PFSK-1 (cell line): Measurements from ENCODE around the gene SGPL1.
A peak's percentile ranks its signal among the peaks of the same experiment; 100 is the strongest.

Source experiments
- FOXP2 ChIP-seq: optimal IDR thresholded peaks from 2 replicates; pipeline ENCODE3; 2011; ENCODE audit warnings: borderline replicate concordance, control low read depth, inconsistent platforms; ENCODE audit not compliant: insufficient read depth; ENCODE audit errors: extremely low read length, extremely low read depth
- POLR2AphosphoS5 ChIP-seq: IDR thresholded peaks from 2 replicates; pipeline ENCODE4 v1.6.1; 2012; ENCODE audit warnings: low read depth, mild to moderate bottlenecking, control low read depth, low read length, moderate library complexity
- REST ChIP-seq, 2 experiments: IDR thresholded peaks; 2 replicates each; pipeline versions ENCODE4 v1.6.1 to v1.8.0; 2011 to 2012; ENCODE audit warnings: low read depth in 2 of 2, low read length in 2 of 2, control low read depth in 1 of 2, inconsistent platforms in 1 of 2, mild to moderate bottlenecking in 1 of 2, moderate library complexity in 1 of 2; ENCODE audit not compliant: insufficient read depth in 1 of 2
- SIN3A ChIP-seq: IDR thresholded peaks from 2 replicates; pipeline ENCODE4 v1.6.1; 2012; ENCODE audit warnings: mild to moderate bottlenecking, low read length, moderate library complexity, borderline replicate concordance; ENCODE audit not compliant: insufficient read depth
- TAF1 ChIP-seq: IDR thresholded peaks from 2 replicates; pipeline ENCODE4 v1.6.1; 2012; ENCODE audit warnings: low read length, control low read depth, borderline replicate concordance; ENCODE audit not compliant: insufficient read depth

SGPL1 gene

DNA sequence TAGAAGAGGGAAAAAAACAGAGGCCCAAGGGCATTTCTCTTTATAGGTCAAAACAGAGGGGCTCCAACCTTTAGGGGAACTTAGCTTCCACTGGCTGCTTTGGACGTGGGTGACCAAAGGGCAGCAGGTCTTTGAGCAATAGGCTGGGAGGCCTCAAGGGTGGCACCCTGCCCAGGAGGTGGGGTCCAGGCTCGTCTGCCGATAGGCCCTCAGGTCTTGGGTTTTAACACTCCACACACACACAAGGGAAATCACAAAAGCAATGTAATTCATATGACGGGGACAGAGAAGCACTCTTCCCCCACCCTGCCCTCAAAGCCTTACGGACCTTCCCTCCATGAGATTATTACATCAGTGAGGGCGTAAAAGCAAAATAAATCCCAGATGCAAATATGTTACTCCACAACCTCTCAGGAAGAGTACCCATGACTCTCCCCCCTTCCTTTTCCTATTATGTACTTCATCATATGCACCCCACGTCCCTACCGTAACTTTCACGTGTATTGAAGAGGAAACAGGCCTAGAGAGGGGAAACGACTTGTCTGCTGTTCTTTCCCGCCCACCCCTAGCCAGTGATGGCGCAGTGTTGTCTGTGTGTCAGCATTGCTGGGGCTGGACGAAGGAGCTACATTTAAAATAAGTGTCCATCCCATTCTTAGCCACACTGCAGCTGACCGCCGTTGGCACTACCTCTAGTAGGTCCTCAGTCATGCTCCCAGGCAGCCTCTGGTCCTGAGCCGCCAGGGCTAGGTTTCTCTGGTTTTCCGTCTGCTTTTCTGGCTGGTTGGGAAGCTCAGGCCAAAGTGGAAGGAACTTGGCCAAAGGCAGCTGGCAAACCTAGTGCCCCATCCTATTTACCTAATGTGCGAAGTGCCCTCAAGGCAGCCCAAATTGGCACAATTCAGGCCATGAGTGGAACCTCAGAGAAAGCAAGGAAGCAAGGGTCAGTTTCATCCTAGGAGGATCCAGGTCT is 70.5 kb downstream of the SGPL1 start:
- TF ChIP-seq FOXP2 (no peak), REST (IDR thresholded peaks at IDR 0.05; ENCODE audit: insufficient read depth in 1 of 2, low read depth in 2 of 2, low read length in 2 of 2) (no peak), SIN3A (no peak), TAF1 (no peak), POLR2AphosphoS5 (no peak)

- no peak for TF ChIP-seq SIN3A
- TF ChIP-seq TAF1, result no peak
- TF ChIP-seq FOXP2, result no peak
- TF ChIP-seq REST (IDR thresholded peaks at IDR 0.05; ENCODE audit: insufficient read depth in 1 of 2, low read depth in 2 of 2, low read length in 2 of 2), result no peak
- no peak for TF ChIP-seq POLR2AphosphoS5
Measured at GRCh38 chr10:70886921-70887665, 71.3 kb downstream of the SGPL1 start.

DNA sequence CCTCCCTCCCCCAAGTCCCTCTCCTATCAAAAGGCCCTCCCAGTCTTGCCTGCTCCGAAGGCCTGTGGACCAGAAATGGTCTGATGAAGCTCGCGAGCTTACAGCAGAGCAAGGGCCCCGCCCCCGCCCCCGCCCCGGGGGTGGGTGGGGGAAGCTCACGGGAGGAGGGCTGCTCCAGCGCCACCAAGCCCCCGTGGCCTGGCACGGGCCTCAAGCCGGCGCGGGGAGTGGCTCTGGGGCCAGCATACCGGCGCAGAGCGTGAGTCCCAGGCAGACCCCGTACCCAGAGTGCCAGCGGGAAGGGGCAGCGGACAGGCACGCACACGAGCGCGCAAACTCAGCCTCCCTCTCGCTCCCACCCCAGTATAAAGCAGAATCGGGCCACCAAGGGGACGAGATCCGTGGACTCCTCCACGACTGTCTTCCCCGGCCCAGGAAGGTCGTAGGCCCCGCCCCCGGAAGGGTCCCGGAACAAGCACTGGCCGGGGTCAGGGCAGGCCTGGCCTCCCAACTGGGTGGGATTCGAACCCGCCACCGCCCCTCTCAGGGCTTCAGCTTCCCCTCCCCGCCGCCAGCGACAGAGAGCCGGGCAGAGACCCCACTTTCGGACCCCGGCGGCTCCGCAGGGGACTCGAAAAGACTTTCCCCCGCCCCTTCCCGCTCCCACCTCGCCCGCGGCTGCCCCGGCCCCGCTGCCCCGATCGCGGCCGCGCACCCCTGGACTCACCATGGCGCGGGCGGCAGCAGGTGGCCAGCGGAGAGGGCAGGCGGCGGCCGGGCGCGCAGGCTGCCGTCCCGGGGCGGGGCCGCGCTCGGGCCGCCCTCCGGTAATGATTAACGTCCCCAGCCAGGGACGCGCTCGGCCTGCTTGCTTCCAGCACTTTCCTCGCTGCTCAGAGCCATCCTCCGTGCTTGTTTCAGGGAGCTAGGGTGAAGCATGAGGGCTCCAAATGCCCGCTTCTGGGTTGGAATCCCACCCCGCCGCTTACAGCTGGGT is 72.4 kb downstream of the SGPL1 start, which contains the start of gene PCBD1:
Gene PCBD1, minus strand, starts transcription at position 762 of the 997 bp plus-strand sequence. Its CDS starts 32 bp downstream, at position 730.
- TF ChIP-seq FOXP2, result peak; percentile 29
- no peak for TF ChIP-seq SIN3A
- no peak for TF ChIP-seq TAF1
- TF ChIP-seq POLR2AphosphoS5, result peak; percentile 37; the same call in 1 of the 2 replicates
- TF ChIP-seq REST (IDR thresholded peaks at IDR 0.05; ENCODE audit: insufficient read depth in 1 of 2, low read depth in 2 of 2, low read length in 2 of 2), result 0 out of 4 replicates have a peak, but pooled peaks of 1 of the 2 experiments have one; percentile 18

GRCh38 chr10:70889291-70889690 is 73.5 kb downstream of the SGPL1 start:
- TF ChIP-seq POLR2AphosphoS5, result no peak
- no peak for TF ChIP-seq FOXP2
- TF ChIP-seq REST (IDR thresholded peaks at IDR 0.05; ENCODE audit: insufficient read depth in 1 of 2, low read depth in 2 of 2, low read length in 2 of 2), result no peak
- no peak for TF ChIP-seq SIN3A
- no peak for TF ChIP-seq TAF1
